GM12801 (cell line): ENCODE results near the gene NPC1.

Experiments used
- CTCF ChIP-seq: IDR thresholded peaks from one replicate; pipeline ENCODE4 v1.5.1; 2011; ENCODE audit warnings: control low read depth; ENCODE audit not compliant: insufficient read length; ENCODE audit errors: extremely low read depth

The NPC1 gene

GRCh38 chr18:23605941-23606340, 19.6 kb upstream of the NPC1 start:
- no peak for TF ChIP-seq CTCF

- no peak for TF ChIP-seq CTCF
These were observed 13.5 kb upstream of the NPC1 start for GRCh38 chr18:23599809-23600208.

GRCh38 chr18:23596183-23596582, 9.9 kb upstream of the NPC1 start:
- no peak for TF ChIP-seq CTCF

GRCh38 chr18:23595591-23595990, 9.3 kb upstream of the NPC1 start:
- no peak for TF ChIP-seq CTCF

- TF ChIP-seq CTCF = no peak
These were observed 7.4 kb upstream of the NPC1 start for GRCh38 chr18:23593720-23594119.

- no peak for TF ChIP-seq CTCF
These were observed 6.6 kb upstream of the NPC1 start for GRCh38 chr18:23592911-23593310.

GRCh38 chr18:23591011-23591410, 4.7 kb upstream of the NPC1 start:
- TF ChIP-seq CTCF = no peak
